LNCaP clone FGC (cell line): ENCODE data around the gene ZNF181.

ENCODE experiments used
- DNase-seq: peaks from one replicate; pipeline ENCODE4 v3.0.0-alpha.2; 2011; ENCODE audit warnings: low read depth
- H3K4me3 ChIP-seq: 2 replicates; pipeline ENCODE4 v1.5.1; 2011; ENCODE audit warnings: mild to moderate bottlenecking, low read depth, low read length, control low read depth
- CTCF ChIP-seq: IDR thresholded peaks from 2 replicates; pipeline ENCODE4 v1.5.1; 2012; ENCODE audit warnings: mild to moderate bottlenecking; ENCODE audit not compliant: control insufficient read depth, insufficient read depth; ENCODE audit errors: extremely low read depth

The ZNF181 gene

GRCh38 chr19:34707661-34708060, 26.4 kb upstream of the ZNF181 start:
- TF ChIP-seq CTCF = no peak
- no peak overlapping the region for H3K4me3 ChIP-seq
- DNase-seq = no peak

- TF ChIP-seq CTCF = no peak
- no peak overlapping the region for H3K4me3 ChIP-seq
- no peak for DNase-seq
Observed at GRCh38 chr19:34711890-34712289, 22.2 kb upstream of the ZNF181 start.

- peak; percentile 76 for DNase-seq
- peak; percentile 77 for TF ChIP-seq CTCF
- no peak overlapping the region for H3K4me3 ChIP-seq
Observed at GRCh38 chr19:34712395-34713261, 21.4 kb upstream of the ZNF181 start.

GRCh38 chr19:34713262-34713637, 20.8 kb upstream of the ZNF181 start:
- DNase-seq = no peak
- no peak for TF ChIP-seq CTCF

GRCh38 chr19:34715357-34715756, 18.7 kb upstream of the ZNF181 start:
- DNase-seq = no peak
- H3K4me3 ChIP-seq = no peak overlapping the region
- no peak for TF ChIP-seq CTCF

More at GRCh38 chr19:34713262-34713637, 20.8 kb upstream of the ZNF181 start:
- H3K4me3 ChIP-seq = no peak overlapping the region

GRCh38 chr19:34722353-34722752, 11.7 kb upstream of the ZNF181 start:
- no peak for DNase-seq

More at GRCh38 chr19:34722353-34722752, 11.7 kb upstream of the ZNF181 start:
- TF ChIP-seq CTCF = no peak
- H3K4me3 ChIP-seq = no peak overlapping the region
